K562 (cell line): Measurements from ENCODE around the gene LITAF. TPM values are rescaled to one million over a fixed set of nuclear protein-coding genes. Genes with fewer than 3 reads are reported as not detected.
"Not testable (repeated sequence)": the region's sequence is repeated elsewhere in the genome, so short reads cannot be mapped to it uniquely, and the experiment has no call there.

Experiments used
- ATAC-seq: fragments of 200-7000 bp; cut with Tn5 transposase; 3 replicates; pipeline ENCODE4 v1.9.1; 2020; ENCODE audit warnings: moderate library complexity
- BruUV-seq: library from RNA; stranded (reverse); fragments of 400-500 nt; replicated peaks from 2 replicates; lab custom pipeline; 2021; lab: Mats Ljungman, UMichigan
- CTCF ChIA-PET: fragments of 300-600 bp; formaldehyde crosslinking; extraction: SDS; loops from one replicate; lab custom pipeline; 2021; ENCODE audit warnings: low intra/inter-chr PET ratio; lab: Yijun Ruan, JAX
- POLR2A ChIA-PET: fragments of 300-600, 350-650 bp; sonication (Branson Sonifier 250); formaldehyde crosslinking; extraction: SDS; loops from one replicate; lab custom pipeline; 2021; ENCODE audit warnings: antibody characterized with exemption, inconsistent platforms; lab: Yijun Ruan, JAX
- DNase-seq, 4 experiments: peaks; one replicate each; pipeline versions ENCODE4 v3.0.0 to v3.0.0-alpha.2; 2011 to 2018; ENCODE audit warnings: low spot score in 3 of 4, mixed read lengths in 3 of 4; ENCODE audit errors: extremely low read depth in 1 of 4
- FAIRE-seq: peaks from 2 replicates; lab custom pipeline; 2011; peaks lifted over from hg19 to GRCh38; lab: Jason Lieb, UNC
- H2AFZ ChIP-seq: 2 replicates; pipeline ENCODE4 v1.6.0; 2011; ENCODE audit warnings: low read depth, low read length, control low read depth, inconsistent platforms
- H3K27ac ChIP-seq: fragments of 200-600 bp; 3 replicates; pipeline ENCODE4 v1.8.0; 2011; ENCODE audit warnings: low read depth, mild to moderate bottlenecking, control low read depth, inconsistent platforms, low read length, moderate library complexity, mixed read lengths; ENCODE audit errors: extremely low read depth
- H3K27me3 ChIP-seq, 2 experiments: fragments of 300-600 bp in 1 of 2; 2 replicates in 1 of 2; 3 replicates in 1 of 2; pipeline versions ENCODE4 v1.6.0 to v1.8.0; 2011; ENCODE audit warnings: inconsistent platforms in 2 of 2, low read length in 2 of 2, mild to moderate bottlenecking in 1 of 2, mixed read lengths in 1 of 2, moderate library complexity in 1 of 2; ENCODE audit not compliant: control insufficient read depth in 2 of 2, insufficient read depth in 2 of 2
- H3K36me3 ChIP-seq: fragments of 300-600 bp; 3 replicates; pipeline ENCODE4 v1.8.0; 2011; ENCODE audit warnings: mild to moderate bottlenecking, low read length, inconsistent platforms; ENCODE audit not compliant: control insufficient read depth, insufficient read depth
- H3K4me1 ChIP-seq, 2 experiments: fragments of 200-600 bp in 1 of 2; replicated peaks in 1 of 2; 2 replicates in 1 of 2; 3 replicates in 1 of 2; pipeline versions ENCODE4 v1.5.1 to v1.8.0; 2011; ENCODE audit warnings: inconsistent platforms in 2 of 2, low read length in 2 of 2, mild to moderate bottlenecking in 1 of 2, mixed read lengths in 1 of 2, moderate library complexity in 1 of 2; ENCODE audit not compliant: control insufficient read depth in 2 of 2, insufficient read depth in 2 of 2
- H3K4me2 ChIP-seq: 2 replicates; pipeline ENCODE4 v1.6.1; 2011; ENCODE audit warnings: low read length, control low read depth, inconsistent platforms, mixed read lengths; ENCODE audit not compliant: insufficient read depth
- H3K4me3 ChIP-seq: fragments of 200-600 bp; sonication (generic), shearing (Covaris generic); 2 replicates; pipeline ENCODE4 v1.5.1; 2016; ENCODE audit warnings: control low read depth, inconsistent platforms
- H3K79me2 ChIP-seq: fragments of 200-600 bp; 3 replicates; pipeline ENCODE4 v1.8.0; 2011; ENCODE audit warnings: low read length, inconsistent platforms; ENCODE audit not compliant: control insufficient read depth, insufficient read depth
- H3K9ac ChIP-seq, 2 experiments: 2 replicates each; pipeline versions ENCODE4 v1.6.0 to v1.6.1; 2011; ENCODE audit warnings: low read depth in 2 of 2, low read length in 2 of 2, control low read depth in 1 of 2, inconsistent platforms in 1 of 2, mild to moderate bottlenecking in 1 of 2, mixed read lengths in 1 of 2; ENCODE audit not compliant: insufficient read depth in 1 of 2
- H3K9me1 ChIP-seq: one replicate; pipeline ENCODE4 v1.6.0; 2011; ENCODE audit warnings: inconsistent platforms, mild to moderate bottlenecking, low read length, moderate library complexity; ENCODE audit not compliant: control insufficient read depth, insufficient read depth
- H3K9me3 ChIP-seq: replicated peaks from 2 replicates; pipeline ENCODE4 v1.5.1; 2011; ENCODE audit warnings: low read depth, low read length, inconsistent platforms; ENCODE audit not compliant: control insufficient read depth, insufficient read depth
- H4K20me1 ChIP-seq: replicated peaks from 2 replicates; pipeline ENCODE4 v1.6.1; 2011; ENCODE audit warnings: low read length, inconsistent platforms, mixed read lengths; ENCODE audit not compliant: control insufficient read depth, insufficient read depth
- SMARCB1 ChIP-seq: IDR thresholded peaks from 2 replicates; pipeline ENCODE4 v1.6.1; 2011; ENCODE audit warnings: improper control_type of control experiment, low read depth; ENCODE audit not compliant: insufficient read length
- ZNF717 ChIP-seq: fragments of 250-450 bp; sonication (Bioruptor Pico); IDR thresholded peaks from 2 replicates; pipeline ENCODE4 v1.5.0; 2021
- WGBS: fragments of 100-300 bp; shearing (Covaris generic); methylation state at CpG from one replicate; pipeline ENCODE4 v1.1.6; 2016; ENCODE audit warnings: low coverage, mixed read lengths; ENCODE audit not compliant: insufficient coverage; ENCODE audit errors: missing lambda C conversion rate; 5-methylcytosine and 5-hydroxymethylcytosine counted together
- in situ Hi-C: fragments of 300-500 bp; cut with MboI; formaldehyde crosslinking; loops from 4 replicates; pipeline ENCODE4 v1.15.0; 2018; ENCODE audit warnings: inconsistent platforms, mixed read lengths
- intact Hi-C: fragments of 100-400 bp; cut with micrococcal nuclease; formaldehyde crosslinking; loops from 2 replicates; pipeline ENCODE4 v1.14.2; 2022
- polyA plus RNA-seq, 8 experiments: library from polyadenylated mRNA; depleted of rRNA in 4 of 8; stranded (reverse) in 5 of 8; unstranded in 3 of 8; fragments of >200 nt; fragmentation: Nextera tagmentation in 2 of 8; fragmentation: Illumina TruSeq in 1 of 8; extraction: Ambion mirVana in 2 of 8; extraction: Trizol in 1 of 8; gene quantifications; 2 replicates each; pipeline versions ENCODE4 v1.2.1 to v1.2.3, GENCODE V29; 2011 to 2014; ENCODE audit warnings: inconsistent platforms in 1 of 8, missing spikeins in 1 of 8
- total RNA-seq, 7 experiments: library from RNA; depleted of rRNA in 6 of 7; stranded (reverse); fragments of >200 nt in 6 of 7; fragmentation: Illumina TruSeq in 2 of 7; extraction: Trizol in 2 of 7; gene quantifications; 2 replicates each; pipeline versions ENCODE4 v1.2.1 to v1.2.3, GENCODE V29; 2011 to 2021; ENCODE audit warnings: low replicate concordance in 1 of 7

LITAF gene
- total and polyA plus RNA-seq, 9 of the 15 experiments (the other 6 are each of a cell fraction or from before 2014, with no cell fraction given): 4.1 to 17.8 (median 11.9) TPM

DNA sequence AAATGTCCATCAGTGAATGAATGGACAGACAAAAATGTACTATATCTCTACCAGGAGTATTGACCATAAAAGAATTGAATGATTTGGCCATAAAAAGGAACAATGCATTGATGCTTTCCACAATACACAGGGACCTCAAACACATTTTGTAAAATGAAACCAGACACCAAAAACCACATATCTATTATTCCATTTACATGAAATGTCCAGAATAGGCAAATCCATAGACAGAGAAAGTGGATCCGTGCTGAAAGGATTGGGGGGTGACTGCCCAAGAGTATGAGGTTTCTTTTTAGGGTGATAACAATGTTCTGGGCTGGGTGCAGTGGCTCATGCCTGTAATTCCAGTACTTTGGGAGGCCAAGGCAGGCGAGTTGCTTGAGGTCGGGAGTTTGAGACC, 6.9 kb upstream of the LITAF start:
- in situ Hi-C loops (no loop called here), intact Hi-C loops (no loop called here)
- FAIRE-seq (no peak), ATAC-seq (no peak), DNase-seq (no peak)
- Histone ChIP-seq H3K27me3 (peaks cover 0 to 4% of the 10 kb centered on the region in 2 experiments; a peak in 2 of 5 replicates), H3K9ac (no peak overlapping the region), H3K9me1 (no peaks in the 10 kb centered on the region), H3K4me1 (no peaks in the 10 kb centered on the region; a peak in 2 of 5 replicates), H3K9me3 (no peaks in the 10 kb centered on the region), H3K27ac (no peak overlapping the region), H3K36me3 (no peaks in the 10 kb centered on the region), H3K4me3 (no peak overlapping the region), H3K79me2 (no peaks in the 10 kb centered on the region), H4K20me1 (no peaks in the 10 kb centered on the region), H3K4me2 (no peak overlapping the region), H2AFZ (no peak overlapping the region)
- 8% methylated on average over 3 of the region's 3 CpGs for WGBS
- ChIA-PET POLR2A (no interaction called here), CTCF (no interaction called here)
- TF ChIP-seq SMARCB1 (no peak), ZNF717 (no peak)
- no TSS peak for BruUV-seq

DNA sequence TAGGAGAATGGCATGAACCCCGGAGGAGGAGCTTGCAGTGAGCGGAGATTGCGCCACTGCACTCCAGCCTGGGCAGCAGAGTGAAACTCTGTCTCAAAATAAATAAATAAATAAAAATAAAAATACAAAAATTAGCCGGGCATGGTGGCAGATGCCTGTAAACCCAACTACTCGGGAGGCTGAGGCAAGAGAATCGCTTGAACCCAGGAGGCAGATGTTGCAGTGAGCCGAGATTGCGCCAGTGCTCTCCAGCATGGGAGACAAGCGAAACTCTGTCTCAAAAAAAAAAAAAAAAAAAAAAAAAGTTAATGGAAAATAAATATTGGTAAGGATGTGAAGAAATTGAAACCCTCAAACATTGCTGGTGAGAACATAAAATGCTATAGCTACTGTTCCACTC, 6.4 kb upstream of the LITAF start:
- CTCF ChIA-PET, POLR2A ChIA-PET: not testable (repeated sequence)

DNA sequence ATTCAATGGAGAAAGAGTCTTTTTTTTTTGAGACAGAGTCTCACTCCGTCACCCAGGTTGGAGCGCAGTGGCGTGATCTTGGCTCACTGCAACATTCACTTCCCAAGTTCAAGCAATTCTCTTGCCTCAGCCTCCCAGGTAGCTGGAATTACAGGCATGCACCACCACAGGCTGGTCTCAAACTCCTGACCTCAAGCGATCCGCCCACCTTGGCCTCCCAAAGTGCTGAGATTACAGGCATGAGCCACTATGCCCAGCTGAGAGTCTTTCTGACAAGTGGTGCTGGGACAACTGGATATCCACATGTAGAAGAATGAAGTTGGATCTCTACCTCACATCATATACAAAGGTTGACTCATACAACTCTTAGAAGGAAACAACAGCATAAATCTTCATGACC, 4.9 kb upstream of the LITAF start:
- H4K20me1 ChIP-seq, H3K4me3 ChIP-seq, H3K27me3 ChIP-seq, H2AFZ ChIP-seq, POLR2A ChIA-PET, in situ Hi-C loops, FAIRE-seq, BruUV-seq, H3K79me2 ChIP-seq, intact Hi-C loops, CTCF ChIA-PET, H3K9me3 ChIP-seq, H3K4me2 ChIP-seq, H3K36me3 ChIP-seq, DNase-seq, H3K9me1 ChIP-seq, H3K9ac ChIP-seq, H3K4me1 ChIP-seq, H3K27ac ChIP-seq, ATAC-seq: not testable (repeated sequence)
- WGBS: 43% methylated on average over 3 of the region's 5 CpGs

More for the DNA sequence above, 6.4 kb upstream of the LITAF start:
- intact Hi-C loops, H2AFZ ChIP-seq, ATAC-seq, H3K27ac ChIP-seq, H4K20me1 ChIP-seq, H3K9me3 ChIP-seq, H3K36me3 ChIP-seq, H3K4me1 ChIP-seq, BruUV-seq, in situ Hi-C loops, H3K9me1 ChIP-seq, H3K27me3 ChIP-seq, H3K4me3 ChIP-seq, H3K9ac ChIP-seq, DNase-seq, H3K4me2 ChIP-seq, FAIRE-seq, H3K79me2 ChIP-seq: not testable (repeated sequence)
- 26% methylated on average over 9 of the region's 9 CpGs for whole genome bisulfite sequencing
